KMS-11 (cell line): ENCODE results near the gene ZNF761.
"Not testable (repeated sequence)": the region's sequence is repeated elsewhere in the genome, so short reads cannot be mapped to it uniquely, and the experiment has no call there.

Source experiments
- H2AFZ ChIP-seq: fragments of 200-600 bp; sonication (generic); 2 replicates; pipeline ENCODE4 v1.6.1; 2016; ENCODE audit warnings: antibody characterized with exemption, mixed run types, low read depth
- H3K27ac ChIP-seq: fragments of 200-600 bp; sonication (generic); 2 replicates; pipeline ENCODE4 v1.6.1; 2016; ENCODE audit warnings: mild to moderate bottlenecking, mixed run types
- H3K27me3 ChIP-seq: fragments of 200-600 bp; sonication (generic); 2 replicates; pipeline ENCODE4 v1.6.1; 2017; ENCODE audit warnings: mild to moderate bottlenecking, low read depth, mixed run types, moderate library complexity; ENCODE audit not compliant: insufficient read depth
- H3K36me3 ChIP-seq: fragments of 200-600 bp; sonication (generic); 2 replicates; pipeline ENCODE4 v1.6.1; 2017; ENCODE audit warnings: mild to moderate bottlenecking, mixed run types; ENCODE audit not compliant: insufficient read depth
- H3K4me1 ChIP-seq: fragments of 200-600 bp; sonication (generic); 2 replicates; pipeline ENCODE4 v1.6.1; 2016; ENCODE audit warnings: mild to moderate bottlenecking, low read depth, mixed run types; ENCODE audit not compliant: poor library complexity, severe bottlenecking
- H3K4me2 ChIP-seq: fragments of 200-600 bp; sonication (generic); 2 replicates; pipeline ENCODE4 v1.7.0; 2016; ENCODE audit warnings: mild to moderate bottlenecking, mixed run types
- H3K4me3 ChIP-seq: fragments of 200-600 bp; sonication (generic); IDR thresholded peaks from 2 replicates; pipeline ENCODE4 v1.6.1; 2017; ENCODE audit warnings: low read depth, low read length, mixed read lengths; ENCODE audit not compliant: insufficient read depth
- H3K79me2 ChIP-seq: fragments of 200-600 bp; sonication (generic); 2 replicates; pipeline ENCODE4 v1.6.1; 2016; ENCODE audit warnings: low read depth, mixed run types; ENCODE audit not compliant: insufficient read depth
- H3K9ac ChIP-seq: fragments of 200-600 bp; sonication (generic); 2 replicates; pipeline ENCODE4 v1.6.1; 2016; ENCODE audit warnings: mild to moderate bottlenecking, mixed run types
- H4K20me1 ChIP-seq: fragments of 200-600 bp; sonication (generic); 2 replicates; pipeline ENCODE4 v1.6.1; 2016; ENCODE audit warnings: mild to moderate bottlenecking, mixed run types; ENCODE audit not compliant: insufficient read depth
- CTCF ChIP-seq: fragments of 200-600 bp; sonication (generic); conservative IDR thresholded peaks from 2 replicates; pipeline ENCODE4 v1.6.1; 2017; ENCODE audit warnings: low read depth, mild to moderate bottlenecking, antibody characterized with exemption, low read length, moderate library complexity, mixed read lengths

Gene ZNF761

GRCh38 chr19:53389978-53390377, 41.8 kb upstream of the ZNF761 start:
- no peak for TF ChIP-seq CTCF
- H3K4me1 ChIP-seq = no peaks in the 10 kb centered on the region
- no peak overlapping the region for H3K4me2 ChIP-seq
- H3K27me3 ChIP-seq = no peaks in the 10 kb centered on the region
- no peak overlapping the region for H3K4me3 ChIP-seq
- H3K27ac ChIP-seq = no peak overlapping the region
- H3K9ac ChIP-seq = no peak overlapping the region
- no peaks in the 10 kb centered on the region for H3K36me3 ChIP-seq
- no peak overlapping the region for H2AFZ ChIP-seq
- H4K20me1 ChIP-seq = no peaks in the 10 kb centered on the region
- no peaks in the 10 kb centered on the region for H3K79me2 ChIP-seq

- Histone ChIP-seq H3K27me3 (no peaks in the 10 kb centered on the region), H3K4me2 (no peak overlapping the region), H3K9ac (no peak overlapping the region), H3K27ac (no peak overlapping the region), H4K20me1 (no peaks in the 10 kb centered on the region), H3K36me3 (no peaks in the 10 kb centered on the region), H3K79me2 (no peaks in the 10 kb centered on the region), H3K4me1 (no peaks in the 10 kb centered on the region), H3K4me3 (no peak overlapping the region), H2AFZ (no peak overlapping the region)
- no peak for TF ChIP-seq CTCF
These were observed 37.2 kb upstream of the ZNF761 start for GRCh38 chr19:53394522-53394973.

GRCh38 chr19:53394974-53395839, 36.6 kb upstream of the ZNF761 start, which contains the start of gene ZNF765:
Gene ZNF765, plus strand, starts transcription at chr19:53395149. Its CDS starts 2,867 bp downstream, at chr19:53398016.
- Histone ChIP-seq H3K27me3 (no peaks in the 10 kb centered on the region), H3K9ac (peak within 1 kb of the TSS; percentile 70; the same call in 1 of the 2 replicates), H3K4me3 (no peak within 1 kb of the TSS), H2AFZ (peak within 1 kb of the TSS; percentile 66), H3K4me2 (peak within 1 kb of the TSS; percentile 88), H3K27ac (peak within 1 kb of the TSS; percentile 62), H3K79me2 (no peaks in the 10 kb centered on the region), H3K36me3 (no peaks in the 10 kb centered on the region), H4K20me1 (no peaks in the 10 kb centered on the region), H3K4me1 (no peaks in the 10 kb centered on the region)
- TF ChIP-seq CTCF = 0 out of 2 replicates have a peak, but pooled peaks have one; percentile 31

GRCh38 chr19:53395840-53396524, 35.8 kb upstream of the ZNF761 start:
- Histone ChIP-seq H3K9ac (peak overlapping the region; percentile 70; the same call in 1 of the 2 replicates), H2AFZ (peak overlapping the region; percentile 66; the same call in 1 of the 2 replicates), H3K27ac (peak overlapping the region; percentile 62; the same call in 1 of the 2 replicates), H3K4me2 (peak overlapping the region; percentile 88)
- H3K79me2 ChIP-seq, H4K20me1 ChIP-seq, H3K36me3 ChIP-seq, H3K4me1 ChIP-seq, H3K4me3 ChIP-seq, H3K27me3 ChIP-seq: not testable (repeated sequence)
